BLaER1 (cell line): Measurements from ENCODE around the gene HLCS.

Experiments
- H3K27ac ChIP-seq: shearing (Covaris generic); formaldehyde crosslinking; 2 replicates; pipeline ENCODE4 v1.8.1; 2022
- H3K27me3 ChIP-seq: shearing (Covaris generic); formaldehyde crosslinking; 2 replicates; pipeline ENCODE4 v1.8.1; 2022
- H3K36me3 ChIP-seq: shearing (Covaris generic); formaldehyde crosslinking; 2 replicates; pipeline ENCODE4 v1.8.1; 2022
- H3K4me1 ChIP-seq: shearing (Covaris generic); formaldehyde crosslinking; 2 replicates; pipeline ENCODE4 v1.8.1; 2022
- H3K4me2 ChIP-seq: shearing (Covaris generic); formaldehyde crosslinking; 2 replicates; pipeline ENCODE4 v1.8.1; 2022
- H3K4me3 ChIP-seq: shearing (Covaris generic); formaldehyde crosslinking; 2 replicates; pipeline ENCODE4 v1.8.1; 2022
- H3K9ac ChIP-seq: shearing (Covaris generic); formaldehyde crosslinking; 2 replicates; pipeline ENCODE4 v1.8.1; 2022
- H3K9me3 ChIP-seq: shearing (Covaris generic); formaldehyde crosslinking; 2 replicates; pipeline ENCODE4 v1.8.1; 2022
- H4K20me1 ChIP-seq: shearing (Covaris generic); formaldehyde crosslinking; 2 replicates; pipeline ENCODE4 v1.8.1; 2022
- Cebpa-rat ChIP-seq: shearing (Covaris generic); IDR thresholded peaks from 2 replicates; pipeline ENCODE4 v1.8.1; 2022

HLCS gene

GRCh38 chr21:36887963-36888362, 78.5 kb downstream of the HLCS start:
- no peak overlapping the region for H3K4me3 ChIP-seq
- no peak overlapping the region for H3K27ac ChIP-seq
- no peak overlapping the region for H3K9ac ChIP-seq
- peaks cover 43% of the 10 kb centered on the region for H3K9me3 ChIP-seq
- H3K4me2 ChIP-seq, result no peak overlapping the region
- no peaks in the 10 kb centered on the region for H4K20me1 ChIP-seq
- H3K4me1 ChIP-seq, result no peaks in the 10 kb centered on the region
- peaks cover 62% of the 10 kb centered on the region for H3K36me3 ChIP-seq
- no peaks in the 10 kb centered on the region for H3K27me3 ChIP-seq
- no peak for TF ChIP-seq Cebpa-rat

DNA sequence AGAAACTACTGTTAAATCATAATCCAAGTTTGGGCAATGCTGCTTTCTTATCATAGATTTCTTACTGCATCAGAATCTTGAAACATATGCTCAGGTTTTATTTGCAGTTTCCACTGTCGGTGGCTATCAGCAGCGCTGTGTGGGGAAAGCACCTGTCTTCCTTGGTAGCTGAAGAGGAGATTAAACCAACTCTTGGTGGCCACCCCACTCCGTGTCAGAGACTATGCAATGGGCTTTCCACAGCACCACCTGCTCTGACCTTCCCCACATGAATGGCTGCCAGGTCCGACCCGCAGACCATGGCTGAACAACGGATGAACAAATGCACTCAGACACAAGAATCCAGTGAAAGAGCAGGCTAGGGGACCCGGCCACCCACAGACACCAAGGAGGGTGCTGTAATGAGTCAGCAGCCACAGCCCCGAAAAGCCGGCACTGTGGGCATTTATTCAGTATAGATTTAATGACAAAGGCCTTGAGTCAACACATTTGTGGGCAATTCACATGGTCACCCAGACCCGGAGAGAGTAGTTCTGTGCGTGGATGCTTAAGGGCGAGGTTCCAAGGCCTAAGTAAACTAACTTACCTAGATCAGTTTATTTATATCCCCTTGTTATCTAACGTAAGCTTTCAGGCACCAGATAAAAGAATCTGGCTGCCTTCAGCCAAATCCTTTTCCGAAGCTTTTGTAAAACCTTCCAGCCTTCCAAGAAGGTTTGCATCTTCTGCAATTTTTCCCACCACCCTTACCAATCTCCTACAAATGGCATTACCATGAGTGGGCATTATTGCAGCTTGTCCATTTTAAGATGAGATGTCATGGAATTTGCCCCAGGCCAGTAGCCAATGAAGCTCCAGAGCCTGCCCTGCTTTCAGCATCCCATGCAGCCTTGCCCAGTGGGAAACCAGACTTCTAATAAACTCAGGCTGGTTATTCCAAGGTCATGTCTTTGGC, 82.7 kb downstream of the HLCS start:
- Histone ChIP-seq H4K20me1 (no peaks in the 10 kb centered on the region), H3K27ac (no peak overlapping the region), H3K4me1 (no peaks in the 10 kb centered on the region), H3K9me3 (peaks cover 51% of the 10 kb centered on the region), H3K9ac (no peak overlapping the region), H3K27me3 (no peaks in the 10 kb centered on the region), H3K36me3 (peaks cover 42% of the 10 kb centered on the region), H3K4me3 (no peak overlapping the region), H3K4me2 (no peak overlapping the region)
- no peak for TF ChIP-seq Cebpa-rat

DNA sequence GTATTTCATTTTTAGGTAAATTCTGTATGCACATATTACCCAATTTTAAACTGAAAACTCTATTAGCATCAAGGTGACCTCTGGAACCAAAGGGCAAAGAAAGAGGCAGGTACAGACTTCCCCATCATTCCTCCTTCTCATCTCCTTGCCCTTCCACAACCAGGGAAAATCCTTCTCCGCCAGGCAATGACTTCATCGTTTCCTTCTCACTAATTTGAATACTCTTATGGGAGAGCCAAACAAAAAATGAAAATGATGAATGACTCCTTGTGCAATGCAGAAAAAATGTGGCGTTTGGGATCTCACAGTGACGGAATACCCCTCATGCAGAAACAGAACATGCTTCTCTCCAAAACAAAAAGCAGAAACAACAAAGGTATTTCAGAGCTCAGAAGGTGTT, 83.7 kb downstream of the HLCS start:
- no peak for TF ChIP-seq Cebpa-rat
- Histone ChIP-seq H3K4me3 (no peak overlapping the region), H3K9ac (no peak overlapping the region), H4K20me1 (no peaks in the 10 kb centered on the region), H3K9me3 (peaks cover 51% of the 10 kb centered on the region), H3K36me3 (peaks cover 42% of the 10 kb centered on the region), H3K27me3 (no peaks in the 10 kb centered on the region), H3K4me1 (no peaks in the 10 kb centered on the region), H3K27ac (no peak overlapping the region), H3K4me2 (no peak overlapping the region)

- Histone ChIP-seq H3K4me3 (no peak overlapping the region), H3K4me1 (no peaks in the 10 kb centered on the region), H4K20me1 (no peaks in the 10 kb centered on the region), H3K36me3 (peaks cover 34% of the 10 kb centered on the region), H3K27me3 (no peaks in the 10 kb centered on the region), H3K9me3 (peaks cover 45% of the 10 kb centered on the region), H3K4me2 (no peak overlapping the region), H3K9ac (no peak overlapping the region), H3K27ac (no peak overlapping the region)
- no peak for TF ChIP-seq Cebpa-rat
Measured at GRCh38 chr21:36881228-36881627, 85.2 kb downstream of the HLCS start.

DNA sequence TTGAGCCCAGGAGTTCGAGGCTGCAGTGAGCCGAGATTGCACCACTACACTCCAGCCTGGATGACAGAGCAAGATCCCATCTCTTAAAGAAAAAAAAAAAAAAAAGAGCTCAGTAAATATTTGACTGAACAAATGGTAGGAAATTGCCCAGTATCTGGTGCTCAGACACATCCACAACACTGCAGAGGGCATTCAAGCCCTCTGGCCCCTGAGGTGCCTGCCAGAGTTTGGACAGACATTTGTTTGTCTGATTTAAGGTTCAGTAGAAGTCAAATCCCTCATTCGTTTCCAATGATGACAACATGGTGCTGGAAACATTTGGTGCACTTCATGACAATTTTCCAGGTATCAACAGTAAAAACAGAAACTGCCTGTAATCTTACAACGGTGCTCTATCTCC, 86.6 kb downstream of the HLCS start:
- Histone ChIP-seq H3K9me3 (peaks cover 40% of the 10 kb centered on the region), H3K9ac (no peak overlapping the region), H3K36me3 (peaks cover 29% of the 10 kb centered on the region), H3K4me2 (no peak overlapping the region), H3K27me3 (no peaks in the 10 kb centered on the region), H3K4me3 (no peak overlapping the region), H4K20me1 (no peaks in the 10 kb centered on the region), H3K27ac (no peak overlapping the region), H3K4me1 (no peaks in the 10 kb centered on the region)
- no peak for TF ChIP-seq Cebpa-rat

- H3K4me3 ChIP-seq, result no peak overlapping the region
- no peak overlapping the region for H3K4me2 ChIP-seq
- H3K27ac ChIP-seq, result no peak overlapping the region
- H4K20me1 ChIP-seq, result no peaks in the 10 kb centered on the region
- H3K9me3 ChIP-seq, result peaks cover 19% of the 10 kb centered on the region
- no peaks in the 10 kb centered on the region for H3K4me1 ChIP-seq
- H3K27me3 ChIP-seq, result no peaks in the 10 kb centered on the region
- H3K36me3 ChIP-seq, result peaks cover 10% of the 10 kb centered on the region; the same call in 1 of the 2 replicates
- no peak for TF ChIP-seq Cebpa-rat
- no peak overlapping the region for H3K9ac ChIP-seq
Measured at GRCh38 chr21:36877741-36878140, 88.7 kb downstream of the HLCS start.

DNA sequence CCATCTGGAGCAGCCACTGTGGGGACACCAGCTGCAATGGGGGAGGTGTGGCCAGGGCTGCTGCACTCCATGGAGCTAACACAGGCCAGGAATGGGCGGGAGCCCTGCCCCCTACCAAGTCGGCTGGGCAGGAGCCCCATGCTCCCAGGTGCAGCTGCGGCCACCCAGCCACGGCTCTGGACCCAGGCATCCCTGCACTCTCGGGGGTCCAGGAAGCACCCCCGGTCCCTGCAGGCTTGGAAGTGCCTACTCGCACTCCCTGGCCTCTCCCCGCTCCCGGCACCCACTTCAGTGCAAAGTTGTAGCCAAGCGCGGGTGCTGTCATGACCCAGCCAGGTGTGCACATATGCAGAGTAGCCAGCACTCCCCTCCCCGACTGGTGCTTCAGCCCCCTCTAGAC, 91.8 kb downstream of the HLCS start:
- Histone ChIP-seq H3K27ac (no peak overlapping the region), H3K4me3 (no peak overlapping the region), H3K9me3 (peaks cover 10% of the 10 kb centered on the region; the same call in 1 of the 2 replicates), H4K20me1 (no peaks in the 10 kb centered on the region), H3K4me2 (no peak overlapping the region), H3K4me1 (no peaks in the 10 kb centered on the region), H3K9ac (no peak overlapping the region), H3K36me3 (peaks cover 8% of the 10 kb centered on the region; the same call in 1 of the 2 replicates), H3K27me3 (no peaks in the 10 kb centered on the region)
- no peak for TF ChIP-seq Cebpa-rat

- peaks cover 8% of the 10 kb centered on the region; the same call in 1 of the 2 replicates for H3K36me3 ChIP-seq
- TF ChIP-seq Cebpa-rat, result no peak
- H3K4me3 ChIP-seq, result no peak overlapping the region
- no peak overlapping the region for H3K27ac ChIP-seq
- H3K9me3 ChIP-seq, result peaks cover 10% of the 10 kb centered on the region; the same call in 1 of the 2 replicates
- no peaks in the 10 kb centered on the region for H3K27me3 ChIP-seq
- no peak overlapping the region for H3K4me2 ChIP-seq
- no peaks in the 10 kb centered on the region for H3K4me1 ChIP-seq
- no peak overlapping the region for H3K9ac ChIP-seq
- no peaks in the 10 kb centered on the region for H4K20me1 ChIP-seq
Measured at GRCh38 chr21:36873513-36873912, 93.0 kb downstream of the HLCS start.

- 0 out of 2 replicates have a peak, but pooled peaks cover 5% of the 10 kb centered on the region for H3K36me3 ChIP-seq
- no peak for TF ChIP-seq Cebpa-rat
- no peaks in the 10 kb centered on the region for H4K20me1 ChIP-seq
- H3K27ac ChIP-seq, result peak overlapping the region; percentile 61
- H3K4me1 ChIP-seq, result peaks cover 28% of the 10 kb centered on the region
- no peak overlapping the region for H3K4me3 ChIP-seq
- peak overlapping the region; percentile 72 for H3K4me2 ChIP-seq
- H3K9ac ChIP-seq, result peak overlapping the region; percentile 21; the same call in 1 of the 2 replicates
- H3K27me3 ChIP-seq, result no peaks in the 10 kb centered on the region
- peaks cover 7% of the 10 kb centered on the region; the same call in 1 of the 2 replicates for H3K9me3 ChIP-seq
Measured at GRCh38 chr21:36867291-36867905, 99.1 kb downstream of the HLCS start.

- Histone ChIP-seq H3K4me1 (peaks cover 28% of the 10 kb centered on the region), H3K4me3 (no peak overlapping the region), H3K27ac (no peak overlapping the region), H4K20me1 (no peaks in the 10 kb centered on the region), H3K9me3 (peaks cover 7% of the 10 kb centered on the region; the same call in 1 of the 2 replicates), H3K4me2 (peak overlapping the region; percentile 72), H3K9ac (no peak overlapping the region), H3K27me3 (no peaks in the 10 kb centered on the region), H3K36me3 (0 out of 2 replicates have a peak, but pooled peaks cover 10% of the 10 kb centered on the region)
- TF ChIP-seq Cebpa-rat, result no peak
Measured at GRCh38 chr21:36866419-36866818, 100.0 kb downstream of the HLCS start.
